ENCODE results near the gene ZNF576.
"Not testable (repeated sequence)": the region's sequence is repeated elsewhere in the genome, so short reads cannot be mapped to it uniquely, and the experiment has no call there.

The ZNF576 gene

DNA sequence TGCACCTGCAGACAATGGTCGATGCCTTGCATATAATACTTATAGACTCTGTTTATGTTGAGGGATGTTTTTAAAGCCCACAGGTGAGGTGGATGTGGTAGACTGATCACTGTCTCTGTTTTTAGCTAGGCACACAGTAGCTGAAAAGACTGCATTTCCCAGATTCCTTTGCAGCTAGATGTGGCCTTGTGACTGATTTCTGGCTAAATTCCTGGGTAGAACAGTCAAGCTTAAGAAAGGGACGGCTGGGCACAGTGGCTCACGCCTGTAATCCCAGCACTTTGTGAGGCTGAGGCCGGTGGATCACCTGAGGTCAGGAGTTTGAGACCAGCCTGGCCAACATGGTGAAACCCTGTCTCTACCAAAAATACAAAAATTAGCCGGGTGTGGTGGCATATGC, 3.9 kb downstream of the ZNF576 start:
- DNase-seq = not testable (repeated sequence)

DNA sequence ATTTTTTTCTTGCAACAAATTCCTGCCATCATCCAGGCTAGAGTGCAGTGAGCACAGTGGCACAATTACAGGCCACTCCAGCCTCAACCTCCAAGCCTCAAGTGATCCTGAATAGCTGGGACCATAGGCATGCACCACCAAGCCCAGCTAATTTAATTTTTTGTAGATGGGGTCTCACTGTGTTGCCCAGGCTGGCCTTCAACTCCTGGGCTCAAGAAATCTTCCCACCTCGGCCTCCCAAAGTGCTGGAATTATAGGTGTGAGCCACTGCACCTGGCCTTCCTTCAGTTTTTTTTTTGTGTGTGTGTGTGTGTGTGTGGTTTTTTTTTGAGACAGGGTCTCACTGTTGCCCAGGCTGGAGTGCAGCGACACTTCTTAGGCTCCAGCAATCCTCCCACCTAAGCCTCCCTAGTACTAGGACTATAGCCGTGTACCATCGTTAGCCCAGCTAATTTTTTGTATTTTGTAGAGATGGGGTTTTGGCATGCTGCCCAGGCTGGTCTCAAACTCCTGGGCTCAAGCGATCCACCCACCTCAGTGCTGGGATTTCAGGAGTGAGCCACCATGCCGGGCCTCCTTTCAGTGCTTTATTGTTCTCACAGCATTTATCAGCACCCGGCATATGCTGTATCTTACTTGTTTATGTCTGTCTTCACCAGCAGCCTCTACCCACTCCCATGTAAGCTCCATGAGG, 9.6 kb downstream of the ZNF576 start:
- peak in 1 of 3 experiments; percentile 4 for DNase-seq

GRCh38 chr19:43606569-43607229, 10.3 kb downstream of the ZNF576 start:
- no peak for DNase-seq

DNA sequence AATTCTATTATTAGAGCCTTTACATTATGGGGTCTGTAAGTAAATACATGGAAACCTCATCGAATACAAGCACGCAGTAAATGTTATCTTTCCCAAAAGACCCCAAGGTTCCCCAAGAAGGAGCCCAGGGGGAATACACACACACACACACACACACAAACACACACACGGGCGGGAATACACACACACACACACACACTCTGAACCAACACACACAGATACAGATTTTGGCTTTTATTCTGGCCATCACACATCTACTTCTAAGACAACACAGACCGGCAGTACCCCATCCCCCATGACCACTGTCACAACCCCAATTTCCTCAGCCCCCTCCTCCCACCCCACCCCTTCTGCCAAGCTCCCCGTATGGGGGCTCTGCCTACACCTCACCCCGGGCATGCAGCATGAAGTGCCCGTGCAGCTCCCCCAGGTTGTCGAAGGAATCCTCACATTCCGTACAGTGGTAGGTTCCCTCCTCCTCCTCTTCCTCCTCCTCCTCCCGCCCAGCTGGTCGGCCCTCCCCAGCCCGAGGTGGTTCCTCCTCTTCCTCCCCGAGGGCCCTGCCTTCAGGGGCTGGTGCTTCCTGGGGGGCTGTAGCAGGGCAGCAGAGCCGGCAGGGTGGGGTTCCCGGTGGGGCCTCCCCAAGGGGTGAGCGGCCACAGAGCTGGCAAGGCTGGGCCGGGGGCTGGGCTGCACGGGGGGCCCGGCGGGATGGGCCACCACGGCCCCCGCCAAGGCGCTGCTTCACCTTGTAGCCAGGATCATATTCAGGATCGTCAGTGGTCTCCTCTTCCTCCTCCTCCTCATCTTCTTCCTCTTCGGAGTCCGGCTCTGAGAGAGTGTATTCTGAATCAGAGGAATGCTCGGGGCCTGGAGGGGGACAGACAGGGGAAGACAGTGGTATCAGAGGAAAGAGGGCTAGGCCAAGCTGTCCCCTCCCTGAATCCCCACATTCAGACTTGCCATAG, 11.1 kb downstream of the ZNF576 start:
- no peak for DNase-seq

- no peak for DNase-seq
These were observed 13.5 kb downstream of the ZNF576 start for GRCh38 chr19:43609872-43610271.

DNA sequence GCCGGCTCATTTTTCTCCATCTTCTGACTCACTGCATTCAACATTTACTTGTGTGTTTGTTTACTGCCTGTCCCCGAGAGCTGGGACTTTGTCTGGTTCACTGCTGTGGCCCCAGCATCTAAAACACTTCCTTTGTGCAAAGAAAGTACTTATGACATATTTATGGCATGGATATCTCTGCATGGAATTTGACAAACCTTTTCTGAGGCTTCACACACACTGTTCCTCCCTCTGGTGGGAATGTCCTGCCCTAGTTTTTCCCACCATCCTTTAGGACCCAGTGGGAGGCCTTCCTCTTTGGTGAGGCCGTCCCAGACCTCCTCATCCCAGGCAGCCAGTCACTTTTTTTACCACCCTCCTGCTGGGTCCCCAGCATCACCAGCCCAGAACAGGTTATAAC, 14.1 kb downstream of the ZNF576 start:
- no peak for DNase-seq

DNA sequence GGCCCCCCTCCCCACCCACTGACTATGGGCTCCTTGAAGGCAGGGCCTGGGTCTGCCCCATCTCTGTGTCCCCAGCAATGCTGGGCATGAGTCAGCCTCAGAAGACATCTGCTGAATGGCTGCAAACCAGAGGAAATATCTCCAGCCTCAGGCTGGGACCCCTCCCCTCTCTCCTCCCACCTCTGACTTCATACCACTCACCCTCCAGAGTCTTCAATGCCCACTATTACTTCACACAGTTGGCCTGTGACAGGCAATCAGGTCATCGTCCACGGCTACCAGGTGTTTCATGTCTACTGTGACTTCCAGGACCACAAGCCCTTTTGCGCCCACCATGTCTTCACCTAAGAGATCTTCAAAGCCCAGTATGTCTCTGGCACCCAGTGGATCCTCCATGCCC, 15.4 kb downstream of the ZNF576 start, which contains the start of gene SRRM5:
TSS of gene SRRM5 (plus strand) at position 301 of the 400 bp plus-strand sequence. CDS start at position 335, 34 bp downstream.
- DNase-seq = no peak

DNA sequence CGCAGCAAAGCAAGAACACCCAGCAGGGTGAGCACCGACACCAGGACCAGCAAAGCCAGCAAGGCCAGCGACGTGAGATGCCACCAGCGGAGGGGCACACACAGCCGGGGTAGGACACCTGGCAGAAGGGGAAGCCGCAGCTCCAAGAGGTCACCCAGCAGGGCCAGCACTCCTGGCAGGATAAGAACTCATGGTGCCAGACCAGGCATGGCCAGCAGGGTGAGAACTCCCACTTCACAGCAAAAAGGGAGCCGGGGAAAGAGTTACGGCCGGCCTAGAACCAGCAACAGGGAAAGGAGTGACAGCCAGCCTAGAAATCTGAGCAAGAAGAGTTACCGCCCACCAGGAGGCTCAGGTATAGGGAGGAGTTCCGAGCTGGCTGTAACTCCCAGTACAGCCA, 16.0 kb downstream of the ZNF576 start:
- no peak for DNase-seq

GRCh38 chr19:43616306-43616705, 19.9 kb downstream of the ZNF576 start:
- DNase-seq = no peak

DNA sequence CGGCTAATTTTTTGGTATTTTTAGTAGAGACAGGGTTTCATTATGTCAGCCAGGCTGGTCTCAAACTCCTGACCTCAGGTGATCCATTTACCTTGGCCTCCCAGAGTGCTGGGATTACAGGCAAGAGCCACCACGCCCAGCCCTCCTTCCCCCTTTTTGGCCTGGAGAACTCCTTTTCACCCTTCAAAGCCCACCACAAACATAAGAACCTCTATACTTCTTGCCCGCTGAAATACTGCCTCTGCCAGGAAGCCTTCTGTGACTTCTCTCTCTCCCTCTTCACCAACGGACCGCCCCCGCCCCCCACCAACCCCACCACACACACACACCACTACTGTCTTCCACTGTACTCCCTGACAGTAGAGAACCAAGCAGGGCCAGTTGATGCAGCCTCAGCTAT, 20.6 kb downstream of the ZNF576 start:
- DNase-seq = no peak

- DNase-seq = peak in 2 of 3 experiments; percentile 73 to 88
These were observed 22.5 kb downstream of the ZNF576 start for GRCh38 chr19:43618921-43619261.

GRCh38 chr19:43619262-43620060, 23.1 kb downstream of the ZNF576 start, which contains the start of gene ZNF428:
TSS of gene ZNF428 (minus strand) at chr19:43619629. CDS start at chr19:43614304, 5,325 bp downstream.
- peak; percentile 94 to 96 (median 95) for DNase-seq

DNA sequence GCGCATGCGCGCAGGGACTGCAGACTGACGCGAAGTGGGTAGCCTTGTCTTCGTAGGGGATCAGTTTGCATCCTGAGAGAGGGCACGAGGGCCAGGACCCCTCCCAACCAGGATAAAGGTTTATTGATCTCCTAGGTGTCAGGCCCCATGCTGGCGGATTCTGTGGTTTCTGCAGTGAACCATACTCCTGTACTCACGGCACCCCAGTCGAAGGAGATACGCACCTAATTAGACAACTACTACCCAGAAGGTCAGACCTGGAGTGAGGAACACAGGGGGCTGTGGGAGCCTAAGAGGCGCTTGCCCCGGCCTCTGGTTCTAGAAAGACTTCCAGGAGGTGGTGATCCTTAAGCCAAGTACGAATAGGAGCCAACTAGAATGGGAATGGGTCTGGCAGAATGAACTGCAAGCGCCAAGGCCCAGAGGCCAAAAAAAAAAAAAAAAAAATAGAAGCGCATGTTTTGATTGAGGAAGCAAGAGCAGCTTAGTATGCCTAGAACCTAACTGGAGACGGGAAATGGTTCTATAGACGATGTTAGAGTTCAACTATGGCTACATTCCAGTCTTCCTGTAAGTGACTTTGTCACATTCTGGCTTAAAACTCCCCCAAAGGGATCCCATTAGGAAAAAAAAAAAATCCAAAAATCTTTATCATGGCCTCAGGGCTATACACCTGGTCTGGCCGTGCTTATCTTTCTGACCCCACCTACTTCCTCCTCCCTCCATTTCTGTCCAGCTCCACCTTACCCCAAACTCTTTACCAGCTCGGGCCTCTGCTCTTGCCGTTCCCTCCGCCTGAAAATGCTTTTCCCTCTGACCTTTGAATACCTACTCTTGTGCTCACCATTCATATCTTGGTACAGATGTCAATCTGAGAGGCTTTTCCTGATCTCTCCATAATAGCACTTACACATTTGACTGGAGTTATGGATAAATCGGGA, 23.9 kb downstream of the ZNF576 start:
- no peak for DNase-seq

GRCh38 chr19:43622070-43622469, 25.7 kb downstream of the ZNF576 start:
- DNase-seq = no peak

DNA sequence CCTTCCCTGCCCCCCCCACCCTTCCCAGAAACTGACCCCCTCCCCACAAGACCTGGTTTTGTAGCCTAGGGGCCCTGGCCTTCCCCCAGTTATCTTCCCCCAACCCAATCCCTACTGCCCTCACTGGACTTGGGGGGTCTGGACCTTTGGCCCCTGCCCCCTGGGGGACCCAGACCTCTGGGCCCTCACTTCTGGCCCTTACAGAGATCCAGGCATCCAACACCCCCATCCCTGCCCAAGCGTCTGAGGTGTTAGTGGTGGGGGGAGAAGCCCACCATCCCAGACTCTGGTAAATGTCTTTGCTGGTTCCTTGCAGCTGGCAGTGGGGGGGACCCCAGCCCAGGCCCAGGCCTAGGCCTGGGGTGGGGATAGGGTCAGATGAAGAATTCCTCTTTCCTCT, 26.6 kb downstream of the ZNF576 start:
- DNase-seq = no peak

- DNase-seq = no peak
These were observed 27.7 kb downstream of the ZNF576 start for GRCh38 chr19:43623889-43624670.

GRCh38 chr19:43624933-43625332, 28.5 kb downstream of the ZNF576 start:
- DNase-seq = no peak

- no peak for DNase-seq
These were observed 29.7 kb downstream of the ZNF576 start for GRCh38 chr19:43625918-43626579.

- no peak for DNase-seq
These were observed 30.4 kb downstream of the ZNF576 start for GRCh38 chr19:43626838-43627237.
